Effector memory CD4-positive, alpha-beta T cell (primary cell): ENCODE data around the gene RSRC1.

Source experiments
- DNase-seq, 3 donors: peaks; one replicate each; pipeline ENCODE4 v3.0.0-alpha.2; 2020
- H3K27ac ChIP-seq: 2 replicates; pipeline ENCODE4 v1.7.0; 2013; ENCODE audit warnings: mild to moderate bottlenecking, low read length, moderate library complexity; ENCODE audit not compliant: insufficient read depth, poor library complexity, severe bottlenecking
- H3K27me3 ChIP-seq: replicated peaks from 2 replicates; pipeline ENCODE4 v1.7.0; 2013; ENCODE audit warnings: mild to moderate bottlenecking, low read length; ENCODE audit not compliant: insufficient read depth, control insufficient read depth, poor library complexity, severe bottlenecking
- H3K36me3 ChIP-seq: 2 replicates; pipeline ENCODE4 v1.7.0; 2013; ENCODE audit warnings: mild to moderate bottlenecking, low read length, moderate library complexity; ENCODE audit not compliant: control insufficient read depth, insufficient read depth
- H3K4me1 ChIP-seq: 2 replicates; pipeline ENCODE4 v1.7.0; 2013; ENCODE audit warnings: low read length, mild to moderate bottlenecking; ENCODE audit not compliant: control insufficient read depth, insufficient read depth, poor library complexity, severe bottlenecking
- H3K4me3 ChIP-seq: 2 replicates; pipeline ENCODE4 v1.7.0; 2013; ENCODE audit warnings: low read length, low read depth, mild to moderate bottlenecking; ENCODE audit not compliant: insufficient read depth, poor library complexity, severe bottlenecking
- H3K9me3 ChIP-seq: 2 replicates; pipeline ENCODE4 v1.7.0; 2013; ENCODE audit warnings: mild to moderate bottlenecking, low read length, moderate library complexity; ENCODE audit not compliant: control insufficient read depth

The RSRC1 gene

DNA sequence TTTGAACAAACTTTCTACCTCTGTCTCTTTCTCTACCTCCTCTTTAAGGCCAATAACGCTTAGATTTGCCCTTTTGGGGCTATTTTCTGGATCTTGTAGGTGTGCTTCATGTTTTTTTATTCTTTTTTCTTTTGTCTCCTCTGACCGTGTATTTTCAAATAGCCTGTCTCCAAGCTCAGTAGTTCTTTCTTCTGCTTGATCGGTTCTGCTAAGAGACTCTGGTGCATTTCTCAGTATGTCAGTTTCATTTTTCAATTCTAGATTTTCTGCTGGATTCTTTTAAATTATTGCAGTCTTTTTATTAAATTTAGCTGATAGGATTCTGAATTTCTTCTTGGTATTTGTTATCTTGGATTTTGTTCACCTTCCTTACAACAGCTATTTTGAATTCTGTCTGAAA is 148.7 kb downstream of the RSRC1 start:
- Histone ChIP-seq H3K9me3 (no peaks in the 10 kb centered on the region), H3K4me1 (no peaks in the 10 kb centered on the region), H3K27ac (no peak overlapping the region), H3K4me3 (no peak overlapping the region), H3K36me3 (no peaks in the 10 kb centered on the region), H3K27me3 (no peaks in the 10 kb centered on the region)
- DNase-seq, result no peak

DNA sequence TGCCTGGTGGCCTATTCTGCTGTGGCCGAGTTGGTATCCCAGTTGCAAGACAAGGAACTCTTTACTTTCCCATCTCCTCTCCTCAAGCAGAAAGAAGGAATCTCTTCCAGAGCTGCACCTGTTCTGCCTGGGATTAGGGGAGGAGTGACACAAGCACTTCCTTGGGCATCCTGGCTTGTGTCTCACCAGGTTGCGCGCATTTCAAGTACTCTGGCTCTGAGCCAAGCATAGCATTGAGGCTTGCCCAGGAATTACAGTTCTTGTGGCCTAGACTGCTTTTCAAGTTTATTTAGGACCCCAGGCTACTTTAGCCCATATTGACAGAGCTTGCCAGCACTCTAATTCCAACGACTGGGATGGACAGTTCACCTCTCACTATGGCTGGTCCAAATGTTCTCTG is 150.5 kb downstream of the RSRC1 start:
- Histone ChIP-seq H3K27me3 (no peaks in the 10 kb centered on the region), H3K4me3 (no peak overlapping the region), H3K9me3 (no peaks in the 10 kb centered on the region), H3K27ac (no peak overlapping the region), H3K36me3 (no peaks in the 10 kb centered on the region), H3K4me1 (no peaks in the 10 kb centered on the region)
- DNase-seq, result no peak

DNA sequence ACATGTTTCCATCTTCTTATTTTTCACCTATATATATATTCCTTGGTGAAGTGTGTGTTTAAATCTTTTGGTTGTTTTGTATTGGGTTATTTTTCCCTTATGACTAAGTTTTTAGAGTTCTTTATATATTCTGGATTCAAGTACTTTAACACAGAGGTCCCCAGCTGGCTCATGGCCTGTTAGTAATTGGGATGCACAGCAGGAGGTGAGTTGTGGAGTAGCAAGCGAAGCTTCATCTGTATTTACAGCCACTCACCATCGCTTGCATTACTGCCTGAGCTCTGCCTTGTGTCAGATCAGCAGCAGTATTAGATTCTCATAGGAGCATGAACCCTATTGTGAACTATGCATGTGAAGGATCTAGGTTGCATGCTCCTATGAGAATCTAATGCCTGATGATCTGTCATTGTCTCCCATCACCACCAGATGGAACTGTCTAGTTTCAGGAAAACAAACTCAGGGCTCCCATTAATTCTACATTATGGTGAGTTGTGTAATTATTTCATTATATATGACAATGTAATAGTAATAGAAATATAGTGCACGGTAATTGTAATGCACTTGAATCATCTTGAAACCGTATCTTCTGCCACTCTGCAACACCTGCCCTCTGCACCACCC is 151.6 kb downstream of the RSRC1 start:
- Histone ChIP-seq H3K27ac (no peak overlapping the region), H3K9me3 (no peaks in the 10 kb centered on the region), H3K27me3 (no peaks in the 10 kb centered on the region), H3K4me3 (no peak overlapping the region), H3K4me1 (no peaks in the 10 kb centered on the region), H3K36me3 (no peaks in the 10 kb centered on the region)
- no peak for DNase-seq

DNA sequence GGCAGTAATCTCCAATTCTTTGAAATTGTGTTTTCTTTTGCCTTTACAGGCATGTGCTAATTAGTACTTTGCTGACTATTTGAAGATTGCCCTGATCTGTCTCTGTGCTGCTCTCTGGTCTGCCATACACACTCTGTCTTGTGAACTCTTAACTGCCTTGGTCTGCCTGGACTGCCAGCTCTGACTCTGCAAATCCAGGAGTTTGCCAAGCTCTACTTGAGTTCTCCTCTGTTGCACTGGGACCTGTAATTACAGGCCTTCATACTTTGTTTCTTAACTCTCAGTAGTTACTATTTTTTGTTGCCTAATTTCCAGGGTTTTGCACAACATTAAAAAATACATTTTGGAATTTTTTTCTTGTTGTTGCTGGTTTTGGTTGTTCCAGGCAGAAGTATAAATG is 155.0 kb downstream of the RSRC1 start:
- no peaks in the 10 kb centered on the region for H3K36me3 ChIP-seq
- no peak overlapping the region for H3K4me3 ChIP-seq
- no peaks in the 10 kb centered on the region for H3K4me1 ChIP-seq
- peaks cover 9% of the 10 kb centered on the region for H3K9me3 ChIP-seq
- no peak overlapping the region for H3K27ac ChIP-seq
- DNase-seq, result no peak
- no peaks in the 10 kb centered on the region for H3K27me3 ChIP-seq

DNA sequence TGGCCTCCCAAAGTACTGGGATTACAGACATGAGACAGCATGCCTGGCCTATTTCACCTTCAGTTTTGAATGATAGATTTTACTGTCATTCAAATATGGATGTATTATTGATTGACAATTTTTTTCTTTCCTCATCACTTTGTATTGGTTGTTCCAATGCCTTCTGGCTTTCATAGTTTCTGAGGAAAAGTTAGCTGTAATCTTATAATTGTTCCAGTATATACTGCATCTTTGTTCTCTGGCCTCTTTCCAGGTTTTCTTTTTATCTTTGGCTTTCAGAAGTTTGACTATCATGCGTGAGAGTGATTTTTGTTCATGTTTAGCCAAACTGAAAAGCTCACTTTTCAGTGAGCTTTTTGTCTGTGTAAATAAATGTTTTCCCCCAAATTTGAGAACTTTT is 157.1 kb downstream of the RSRC1 start:
- Histone ChIP-seq H3K4me1 (no peaks in the 10 kb centered on the region), H3K9me3 (peaks cover 9% of the 10 kb centered on the region), H3K4me3 (no peak overlapping the region), H3K27ac (no peak overlapping the region), H3K36me3 (no peaks in the 10 kb centered on the region), H3K27me3 (no peaks in the 10 kb centered on the region)
- DNase-seq, result no peak

DNA sequence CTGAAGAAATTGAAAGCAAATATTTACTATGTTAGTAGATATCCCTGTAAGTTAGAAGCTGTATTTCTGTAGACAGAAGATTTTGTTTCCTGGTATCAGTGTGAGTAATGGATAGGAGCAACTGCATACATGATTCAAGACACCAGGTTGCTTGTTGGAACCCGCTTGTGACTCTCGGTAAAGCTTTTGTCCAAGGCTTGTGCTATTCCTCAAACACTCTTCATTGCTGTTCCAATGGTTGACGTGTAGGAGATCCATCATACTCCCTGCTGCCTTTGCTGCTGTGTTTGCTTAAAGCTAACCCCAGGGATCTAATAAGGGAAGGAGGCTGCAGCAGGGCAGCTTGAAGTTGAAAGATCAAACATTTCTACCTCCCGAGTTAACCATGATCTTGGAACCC is 160.1 kb downstream of the RSRC1 start:
- DNase-seq, result no peak
- Histone ChIP-seq H3K9me3 (peaks cover 9% of the 10 kb centered on the region), H3K27ac (no peak overlapping the region), H3K4me1 (no peaks in the 10 kb centered on the region), H3K4me3 (no peak overlapping the region), H3K36me3 (no peaks in the 10 kb centered on the region), H3K27me3 (no peaks in the 10 kb centered on the region)

DNA sequence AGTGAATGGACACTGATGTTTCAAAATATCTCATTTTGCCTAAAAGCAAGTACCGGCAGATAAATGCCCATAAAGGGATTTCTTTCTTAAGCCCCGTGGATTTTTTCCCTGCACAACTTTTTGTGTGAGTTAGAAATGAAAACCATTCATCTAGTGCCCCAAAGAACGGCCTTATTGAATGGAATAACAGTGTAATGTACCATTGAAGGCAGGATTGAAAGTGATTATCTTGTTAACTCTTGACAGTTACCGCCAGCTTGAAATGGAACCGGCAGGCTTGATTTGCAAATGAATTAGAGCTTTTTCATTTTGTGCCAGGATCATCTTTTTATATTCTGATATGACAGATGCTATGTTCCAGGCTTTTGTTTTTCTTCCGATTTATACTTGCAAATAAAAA is 162.2 kb downstream of the RSRC1 start:
- Histone ChIP-seq H3K27me3 (no peaks in the 10 kb centered on the region), H3K4me3 (no peak overlapping the region), H3K9me3 (peaks cover 4% of the 10 kb centered on the region), H3K36me3 (no peaks in the 10 kb centered on the region), H3K4me1 (no peaks in the 10 kb centered on the region), H3K27ac (no peak overlapping the region)
- no peak for DNase-seq

DNA sequence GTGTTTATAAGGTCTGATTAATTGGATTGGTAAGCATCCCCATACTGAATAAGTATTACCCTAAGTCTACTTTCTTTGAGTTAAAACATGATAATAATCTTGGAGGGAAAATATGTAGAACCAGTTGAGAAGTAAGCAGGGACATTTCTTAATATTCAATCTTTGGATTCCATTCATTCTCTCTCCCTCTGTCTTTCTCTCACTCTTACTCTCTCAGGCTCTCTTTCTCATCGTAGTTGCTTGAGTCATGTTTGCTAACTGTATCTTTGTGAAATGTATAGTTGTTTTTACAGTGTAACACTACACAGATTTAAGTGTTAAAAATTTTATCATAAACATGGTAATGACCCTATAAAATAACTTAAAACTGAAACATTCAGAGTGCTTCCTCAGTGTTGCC is 163.8 kb downstream of the RSRC1 start:
- Histone ChIP-seq H3K27ac (no peak overlapping the region), H3K27me3 (no peaks in the 10 kb centered on the region), H3K9me3 (no peaks in the 10 kb centered on the region), H3K4me1 (no peaks in the 10 kb centered on the region), H3K36me3 (no peaks in the 10 kb centered on the region), H3K4me3 (no peak overlapping the region)
- no peak for DNase-seq

DNA sequence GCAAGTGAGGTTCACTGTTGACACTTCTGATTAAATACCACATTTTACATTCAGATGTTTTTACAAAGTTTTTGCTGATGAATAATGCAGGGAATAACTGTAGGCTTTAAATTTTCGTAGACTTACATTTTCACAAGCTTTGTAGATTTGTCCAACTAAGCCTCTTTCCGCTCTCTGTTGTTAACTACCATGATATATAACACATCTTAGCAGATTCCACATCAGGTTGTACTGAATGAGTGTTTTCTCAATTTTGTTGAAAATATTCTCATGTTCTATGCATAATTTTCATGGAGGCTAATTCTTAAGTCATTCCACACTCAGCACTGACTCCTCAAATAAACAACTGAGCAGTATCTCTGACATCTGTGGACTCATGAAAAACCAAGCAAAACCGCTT is 168.3 kb downstream of the RSRC1 start:
- H3K9me3 ChIP-seq, result no peaks in the 10 kb centered on the region
- no peaks in the 10 kb centered on the region for H3K27me3 ChIP-seq
- no peaks in the 10 kb centered on the region for H3K36me3 ChIP-seq
- no peak overlapping the region for H3K4me3 ChIP-seq
- DNase-seq, result no peak
- H3K27ac ChIP-seq, result no peak overlapping the region
- no peaks in the 10 kb centered on the region for H3K4me1 ChIP-seq

DNA sequence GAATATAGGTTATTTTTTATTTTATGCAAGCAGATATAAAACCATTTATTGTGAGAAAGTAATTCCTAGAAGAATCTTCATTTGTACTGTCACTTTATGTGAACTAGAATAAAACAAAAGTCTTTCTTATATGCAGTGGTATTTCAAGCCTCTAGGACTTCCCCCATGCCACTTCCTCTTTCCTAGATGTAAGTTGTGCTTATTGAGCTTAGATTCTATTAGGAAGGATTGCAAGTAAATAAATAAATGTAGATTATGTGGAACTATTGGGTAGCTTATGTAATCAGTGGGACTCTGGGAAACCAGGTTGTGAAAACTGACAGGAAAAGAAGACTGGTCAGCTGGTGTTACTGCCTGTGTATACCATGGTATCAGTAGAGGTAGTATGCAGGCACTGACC is 169.7 kb downstream of the RSRC1 start:
- Histone ChIP-seq H3K27me3 (no peaks in the 10 kb centered on the region), H3K9me3 (no peaks in the 10 kb centered on the region), H3K4me3 (no peak overlapping the region), H3K36me3 (no peaks in the 10 kb centered on the region), H3K27ac (no peak overlapping the region), H3K4me1 (no peaks in the 10 kb centered on the region)
- DNase-seq, result no peak

DNA sequence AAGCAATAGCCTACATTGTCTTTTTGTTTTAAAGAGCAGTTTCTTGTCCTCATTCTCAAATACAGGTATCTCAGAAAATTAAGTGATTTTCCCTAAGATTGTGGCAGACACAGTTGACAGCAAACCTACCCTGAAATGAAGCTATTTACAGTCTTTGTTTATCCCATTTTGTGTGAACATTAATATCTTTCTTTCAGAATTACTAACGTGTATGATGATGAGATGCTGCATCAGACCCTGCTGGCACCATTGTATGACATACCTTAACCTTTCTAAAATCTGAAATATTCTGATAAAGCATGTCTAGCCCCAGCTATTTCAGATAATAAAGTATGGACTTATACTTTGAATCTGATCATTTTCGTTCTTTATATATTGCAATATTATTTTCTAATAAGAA is 185.9 kb downstream of the RSRC1 start:
- Histone ChIP-seq H3K27ac (no peak overlapping the region), H3K27me3 (no peaks in the 10 kb centered on the region), H3K4me3 (no peak overlapping the region), H3K4me1 (no peaks in the 10 kb centered on the region), H3K36me3 (no peaks in the 10 kb centered on the region), H3K9me3 (no peaks in the 10 kb centered on the region)
- no peak for DNase-seq
